ENCODE results near the gene ERVFRD-1.
"Not testable (repeated sequence)": the region's sequence is repeated elsewhere in the genome, so short reads cannot be mapped to it uniquely, and the experiment has no call there.

ERVFRD-1 gene

DNA sequence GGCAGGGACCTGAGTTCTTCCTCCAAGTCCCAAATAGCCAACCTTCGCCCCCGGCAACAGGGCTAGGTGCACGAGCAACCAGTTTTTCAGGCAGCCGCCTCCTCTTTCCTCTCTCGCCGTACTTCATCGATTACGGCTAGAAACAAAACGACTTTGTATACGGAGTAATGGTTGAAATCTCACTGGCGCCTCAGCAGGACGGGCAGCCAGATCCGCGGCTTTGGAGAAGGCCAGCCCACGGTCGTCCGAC lies 18.2 kb downstream of the ERVFRD-1 start:
- H3K36me3 ChIP-seq (ENCODE audit: control insufficient read depth, insufficient read depth, low read length) = no peaks in the 10 kb centered on the region
- H3K4me2 ChIP-seq (ENCODE audit: low read length) = peak overlapping the region; percentile 100
- no peaks in the 10 kb centered on the region for H3K27me3 ChIP-seq (ENCODE audit: control insufficient read depth, insufficient read depth, low read length)
- peaks cover 20% of the 10 kb centered on the region for H3K79me2 ChIP-seq
- peak overlapping the region; percentile 77 for H2AFZ ChIP-seq
- peaks cover 3% of the 10 kb centered on the region for H3K4me1 ChIP-seq
- H3K9me3 ChIP-seq (ENCODE audit: control insufficient read depth, low read length) = no peaks in the 10 kb centered on the region
- H3K4me3 ChIP-seq (ENCODE audit: low read depth, low read length) = peak overlapping the region; percentile 97
- H3K27ac ChIP-seq = peak overlapping the region; percentile 77
- TF ChIP-seq, protein P1, sequence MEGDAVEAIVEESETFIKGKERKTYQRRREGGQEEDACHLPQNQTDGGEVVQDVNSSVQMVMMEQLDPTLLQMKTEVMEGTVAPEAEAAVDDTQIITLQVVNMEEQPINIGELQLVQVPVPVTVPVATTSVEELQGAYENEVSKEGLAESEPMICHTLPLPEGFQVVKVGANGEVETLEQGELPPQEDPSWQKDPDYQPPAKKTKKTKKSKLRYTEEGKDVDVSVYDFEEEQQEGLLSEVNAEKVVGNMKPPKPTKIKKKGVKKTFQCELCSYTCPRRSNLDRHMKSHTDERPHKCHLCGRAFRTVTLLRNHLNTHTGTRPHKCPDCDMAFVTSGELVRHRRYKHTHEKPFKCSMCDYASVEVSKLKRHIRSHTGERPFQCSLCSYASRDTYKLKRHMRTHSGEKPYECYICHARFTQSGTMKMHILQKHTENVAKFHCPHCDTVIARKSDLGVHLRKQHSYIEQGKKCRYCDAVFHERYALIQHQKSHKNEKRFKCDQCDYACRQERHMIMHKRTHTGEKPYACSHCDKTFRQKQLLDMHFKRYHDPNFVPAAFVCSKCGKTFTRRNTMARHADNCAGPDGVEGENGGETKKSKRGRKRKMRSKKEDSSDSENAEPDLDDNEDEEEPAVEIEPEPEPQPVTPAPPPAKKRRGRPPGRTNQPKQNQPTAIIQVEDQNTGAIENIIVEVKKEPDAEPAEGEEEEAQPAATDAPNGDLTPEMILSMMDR (IDR thresholded peaks at IDR 0.05) = no peak
- no peak overlapping the region for H3K9ac ChIP-seq

DNA sequence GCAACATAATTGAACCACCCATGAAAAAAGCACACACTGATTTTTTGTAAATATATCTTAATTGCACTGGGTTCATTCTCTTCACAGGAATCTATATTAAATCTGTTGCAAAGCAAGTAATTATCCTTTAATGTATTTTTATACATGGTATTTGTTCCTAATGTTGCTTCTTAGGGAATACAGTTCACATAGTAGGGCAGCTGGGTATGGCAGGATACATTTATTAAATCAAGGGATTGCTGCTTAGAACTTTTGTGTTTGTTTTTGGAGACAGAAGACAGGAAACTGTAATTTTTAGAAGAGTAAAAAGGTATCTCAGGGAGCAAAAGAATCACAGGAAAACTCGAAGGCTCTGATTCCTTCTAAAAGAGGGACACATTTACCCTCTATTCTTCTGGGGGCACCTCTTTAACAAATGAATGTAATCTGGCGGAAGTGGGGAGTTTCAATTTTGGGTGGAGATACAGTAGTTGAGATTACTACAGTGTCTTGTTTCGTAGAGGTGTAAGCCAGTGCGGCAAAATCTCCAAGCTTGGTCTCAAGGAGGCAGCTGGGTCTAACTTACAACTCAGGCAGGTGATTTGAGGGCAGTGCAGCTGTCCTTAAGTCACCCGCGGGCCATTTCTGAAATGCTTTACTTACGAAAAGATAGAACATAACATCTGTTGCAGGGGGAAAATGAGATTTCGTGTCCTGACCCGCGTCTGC lies 18.7 kb downstream of the ERVFRD-1 start:
- H3K27me3 ChIP-seq (ENCODE audit: control insufficient read depth, insufficient read depth, low read length) = no peaks in the 10 kb centered on the region
- H3K27ac ChIP-seq = peak overlapping the region; percentile 77
- H3K79me2 ChIP-seq = peaks cover 19% of the 10 kb centered on the region
- H2AFZ ChIP-seq = peak overlapping the region; percentile 77
- H3K4me3 ChIP-seq (ENCODE audit: low read depth, low read length) = peak overlapping the region; percentile 97
- no peaks in the 10 kb centered on the region for H3K36me3 ChIP-seq (ENCODE audit: control insufficient read depth, insufficient read depth, low read length)
- H3K9me3 ChIP-seq (ENCODE audit: control insufficient read depth, low read length) = no peaks in the 10 kb centered on the region
- TF ChIP-seq, protein P1 (IDR thresholded peaks at IDR 0.05) = no peak
- H3K9ac ChIP-seq = no peak overlapping the region
- H3K4me2 ChIP-seq (ENCODE audit: low read length) = peak overlapping the region; percentile 100
- peaks cover 3% of the 10 kb centered on the region for H3K4me1 ChIP-seq

- H3K4me2 ChIP-seq (ENCODE audit: low read length); H3K4me3 ChIP-seq (ENCODE audit: low read depth, low read length); H3K9ac ChIP-seq; H3K79me2 ChIP-seq; H3K27ac ChIP-seq; H3K36me3 ChIP-seq (ENCODE audit: control insufficient read depth, insufficient read depth, low read length); H3K4me1 ChIP-seq; H2AFZ ChIP-seq; H3K27me3 ChIP-seq (ENCODE audit: control insufficient read depth, insufficient read depth, low read length); H3K9me3 ChIP-seq (ENCODE audit: control insufficient read depth, low read length): not testable (repeated sequence)
Observed at GRCh38 chr6:11091141-11091540, 20.4 kb downstream of the ERVFRD-1 start.

- Histone ChIP-seq H3K27me3 (ENCODE audit: control insufficient read depth, insufficient read depth, low read length) (no peaks in the 10 kb centered on the region), H2AFZ (no peak overlapping the region), H3K9ac (no peak overlapping the region), H3K27ac (no peak overlapping the region), H3K9me3 (ENCODE audit: control insufficient read depth, low read length) (no peaks in the 10 kb centered on the region), H3K4me1 (peaks cover 3% of the 10 kb centered on the region), H3K79me2 (no peaks in the 10 kb centered on the region), H3K4me2 (ENCODE audit: low read length) (no peak overlapping the region), H3K36me3 (ENCODE audit: control insufficient read depth, insufficient read depth, low read length) (no peaks in the 10 kb centered on the region), H3K4me3 (ENCODE audit: low read depth, low read length) (no peak overlapping the region)
- TF ChIP-seq, protein P1 (IDR thresholded peaks at IDR 0.05) = no peak
Observed at GRCh38 chr6:11089695-11090094, 21.8 kb downstream of the ERVFRD-1 start.

GRCh38 chr6:11087141-11087812 lies 24.2 kb downstream of the ERVFRD-1 start:
- not testable (repeated sequence) for H3K9me3 ChIP-seq (ENCODE audit: control insufficient read depth, low read length); H3K79me2 ChIP-seq; H3K27ac ChIP-seq; H3K27me3 ChIP-seq (ENCODE audit: control insufficient read depth, insufficient read depth, low read length); H3K36me3 ChIP-seq (ENCODE audit: control insufficient read depth, insufficient read depth, low read length); H3K4me1 ChIP-seq; H3K9ac ChIP-seq; H3K4me3 ChIP-seq (ENCODE audit: low read depth, low read length); H3K4me2 ChIP-seq (ENCODE audit: low read length); H2AFZ ChIP-seq

Data from parathyroid adenoma (tissue), 2 donors.